H1 (cell line): Measurements from ENCODE around the gene FHIT.

Experiments used
- BRCA1 ChIP-seq: IDR thresholded peaks from 2 replicates; pipeline ENCODE4 v1.6.1; 2012; ENCODE audit warnings: low read depth, low read length, improper control_type of control experiment
- CEBPB ChIP-seq: IDR thresholded peaks from 2 replicates; pipeline ENCODE4 v1.6.1; 2012; ENCODE audit warnings: low read depth, low read length
- CTCF ChIP-seq, 3 experiments: IDR thresholded peaks; 1 replicate in 2 of 3; 2 replicates in 1 of 3; pipeline versions ENCODE4 v1.5.1 to v1.6.1; 2011; ENCODE audit warnings: low read length in 3 of 3, mild to moderate bottlenecking in 3 of 3, inconsistent platforms in 2 of 3, low read depth in 1 of 3, moderate library complexity in 1 of 3; ENCODE audit not compliant: insufficient read depth in 1 of 3; ENCODE audit errors: control extremely low read depth in 1 of 3
- GABPA ChIP-seq: IDR thresholded peaks from 2 replicates; pipeline ENCODE4 v1.6.1; 2011; ENCODE audit warnings: mild to moderate bottlenecking, low read length, moderate library complexity, borderline replicate concordance; ENCODE audit not compliant: insufficient read depth
- POLR2AphosphoS5 ChIP-seq: IDR thresholded peaks from 2 replicates; pipeline ENCODE4 v1.6.1; 2011; ENCODE audit warnings: low read depth, low read length
- RAD21 ChIP-seq, 2 experiments: IDR thresholded peaks in 1 of 2; conservative IDR thresholded peaks in 1 of 2; 2 replicates each; pipeline ENCODE4 v1.6.1; 2011; ENCODE audit warnings: low read depth in 2 of 2, low read length in 2 of 2, improper control_type of control experiment in 1 of 2, inconsistent platforms in 1 of 2, mild to moderate bottlenecking in 1 of 2, moderate library complexity in 1 of 2
- SIN3A ChIP-seq, 2 experiments: IDR thresholded peaks in 1 of 2; conservative IDR thresholded peaks in 1 of 2; 2 replicates each; pipeline ENCODE4 v1.6.1; 2011 to 2012; ENCODE audit warnings: low read length in 2 of 2, improper control_type of control experiment in 1 of 2, low read depth in 1 of 2, mild to moderate bottlenecking in 1 of 2

DNA sequence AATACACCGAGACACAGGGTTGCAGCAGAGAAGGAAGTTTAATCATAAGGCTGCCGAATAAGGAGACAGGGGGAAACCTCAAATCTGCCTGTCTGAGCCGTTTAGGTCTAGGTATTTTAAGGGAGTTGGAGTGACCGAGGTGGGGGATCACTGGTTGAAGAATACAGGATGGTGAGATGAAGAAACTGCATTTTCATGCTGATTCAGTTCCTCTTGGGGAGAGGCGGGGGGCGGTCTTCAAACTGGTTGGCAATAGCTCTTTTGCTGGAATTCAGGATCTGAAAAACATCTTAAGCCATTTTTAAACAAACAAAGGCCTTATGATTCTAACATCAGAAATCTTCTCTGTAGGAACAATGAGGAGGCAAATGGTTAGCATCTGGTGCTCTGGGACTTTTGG lies 1502.0 kb downstream of the FHIT start:
- TF ChIP-seq POLR2AphosphoS5 (no peak), CTCF (IDR thresholded peaks at IDR 0.05; ENCODE audit: control extremely low read depth in 1 of 3, insufficient read depth in 1 of 3, low read depth in 1 of 3, low read length in 3 of 3) (no peak), CEBPB (no peak), BRCA1 (no peak), RAD21 (IDR thresholded peaks at IDR 0.05 in 1 of 2, conservative IDR thresholded peaks at IDR 0.05 in 1 of 2; ENCODE audit: low read depth in 2 of 2, low read length in 2 of 2) (no peak), SIN3A (conservative IDR thresholded peaks at IDR 0.05 in 1 of 2, IDR thresholded peaks at IDR 0.05 in 1 of 2; ENCODE audit: low read depth in 1 of 2, low read length in 2 of 2) (no peak), GABPA (no peak)
